Stimulated activated CD4-positive, alpha-beta T cell treated with anti-CD3 and anti-CD28 coated beads, Interleukin-4, amount 100 ng/mL, for 4 hours (primary cell): ENCODE data around the gene RAD51B.

ENCODE experiments used
- DNase-seq, 2 experiments: peaks; one replicate each; pipeline ENCODE4 v3.0.0-alpha.2; 2020

RAD51B gene

GRCh38 chr14:68611599-68611998, 792.0 kb downstream of the RAD51B start:
- no peak for DNase-seq

- no peak for DNase-seq
Observed at GRCh38 chr14:68612049-68612448, 792.5 kb downstream of the RAD51B start.

- DNase-seq, result no peak
Observed at GRCh38 chr14:68616221-68616902, 796.8 kb downstream of the RAD51B start.

GRCh38 chr14:68619790-68620574, 800.4 kb downstream of the RAD51B start:
- no peak for DNase-seq

GRCh38 chr14:68621400-68622365, 802.1 kb downstream of the RAD51B start:
- DNase-seq, result no peak

GRCh38 chr14:68622856-68623255, 803.3 kb downstream of the RAD51B start:
- no peak for DNase-seq

GRCh38 chr14:68623307-68623706, 803.7 kb downstream of the RAD51B start:
- no peak for DNase-seq

GRCh38 chr14:68623826-68624225, 804.2 kb downstream of the RAD51B start:
- DNase-seq, result no peak

- DNase-seq, result no peak
Observed at GRCh38 chr14:68624541-68625220, 805.1 kb downstream of the RAD51B start.

- no peak for DNase-seq
Observed at GRCh38 chr14:68625366-68626090, 805.9 kb downstream of the RAD51B start.

- DNase-seq, result no peak
Observed at GRCh38 chr14:68626386-68626785, 806.8 kb downstream of the RAD51B start.

GRCh38 chr14:68627050-68627867, 807.7 kb downstream of the RAD51B start:
- no peak for DNase-seq

GRCh38 chr14:68627868-68628604, 808.5 kb downstream of the RAD51B start:
- DNase-seq, result peak; percentile 63 to 70

- peak; percentile 19 to 20 for DNase-seq
Observed at GRCh38 chr14:68628605-68629310, 809.2 kb downstream of the RAD51B start.

- DNase-seq, result no peak
Observed at GRCh38 chr14:68630081-68630571, 810.5 kb downstream of the RAD51B start.

- no peak for DNase-seq
Observed at GRCh38 chr14:68630611-68631393, 811.2 kb downstream of the RAD51B start.

GRCh38 chr14:68631394-68632053, 811.9 kb downstream of the RAD51B start:
- DNase-seq, result no peak
